DND-41 (cell line): ENCODE data around the gene P2RX1.

Experiments used
- CTCF ChIP-seq: IDR thresholded peaks from 2 replicates; pipeline ENCODE4 v1.5.1; 2012; ENCODE audit warnings: borderline replicate concordance, low read length, moderate library complexity, mild to moderate bottlenecking; ENCODE audit not compliant: poor library complexity, severe bottlenecking; ENCODE audit errors: extremely low read depth
- EZH2 ChIP-seq: IDR thresholded peaks from 3 replicates; pipeline ENCODE4 v1.6.1; 2012; ENCODE audit warnings: borderline replicate concordance, low read depth, mild to moderate bottlenecking, moderate library complexity, low read length, inconsistent platforms; ENCODE audit not compliant: severe bottlenecking

GRCh38 chr17:3879591-3880417 lies 36.5 kb downstream of the P2RX1 start:
- TF ChIP-seq CTCF, result no peak
- TF ChIP-seq EZH2, result no peak
